Hepatocyte (in vitro differentiated cells): ENCODE measurements around the gene PPP1R9A.

Source experiments
- CTCF ChIP-seq: fragments of 200-600 bp; sonication (generic); IDR thresholded peaks from 2 replicates; pipeline ENCODE4 v1.5.1; 2016; ENCODE audit warnings: antibody characterized with exemption, mild to moderate bottlenecking; ENCODE audit not compliant: poor library complexity
- EZH2 ChIP-seq: fragments of 200-600 bp; sonication (generic); IDR thresholded peaks from 2 replicates; pipeline ENCODE4 v1.6.1; 2016; ENCODE audit warnings: antibody characterized with exemption, mild to moderate bottlenecking, borderline replicate concordance
- EZH2phosphoT487 ChIP-seq: fragments of 200-600 bp; sonication (generic); IDR thresholded peaks from one replicate; pipeline ENCODE4 v1.6.1; 2018; ENCODE audit warnings: antibody characterized with exemption, mild to moderate bottlenecking, low read depth, moderate library complexity; ENCODE audit not compliant: unreplicated experiment, severe bottlenecking

- TF ChIP-seq EZH2 (no peak), EZH2phosphoT487 (no peak), CTCF (no peak)
Measured at GRCh38 chr7:95311389-95311788, 404.0 kb downstream of the PPP1R9A start.
